Endothelial cell of umbilical vein (primary cell): ENCODE measurements around the gene COG5. TPM values are rescaled to one million over a fixed set of nuclear protein-coding genes. Genes with fewer than 3 reads are reported as not detected.

Experiments used
- BruUV-seq: library from RNA; stranded (reverse); fragments of 400-500 nt; replicated peaks from 2 replicates; lab custom pipeline; 2021; lab: Mats Ljungman, UMichigan
- CTCF ChIA-PET: fragments of 300-600, 350-600 bp; sonication (Branson Sonifier 250); formaldehyde crosslinking; loops from one replicate; lab custom pipeline; 2021; ENCODE audit warnings: antibody characterized with exemption, inconsistent platforms; lab: Charles Lee
- POLR2A ChIA-PET: fragments of 300-600, 350-600 bp; sonication (Branson Sonifier 250); formaldehyde crosslinking; loops from one replicate; lab custom pipeline; 2021; ENCODE audit warnings: antibody characterized with exemption, inconsistent platforms; lab: Charles Lee
- DNase-seq: peaks from one replicate; pipeline ENCODE4 v3.0.0-alpha.2; 2011; ENCODE audit warnings: low read depth, low spot score
- FAIRE-seq: peaks from 2 replicates; lab custom pipeline; 2011; peaks lifted over from hg19 to GRCh38; lab: Jason Lieb, UNC
- H2AFZ ChIP-seq: 2 replicates; pipeline ENCODE4 v1.6.0; 2012; ENCODE audit warnings: low read depth, low read length, control low read depth, inconsistent platforms
- H3K27ac ChIP-seq: 2 replicates; pipeline ENCODE4 v1.5.1; 2011; ENCODE audit warnings: low read depth, mild to moderate bottlenecking, control low read depth, low read length, moderate library complexity; ENCODE audit not compliant: insufficient read depth
- H3K27me3 ChIP-seq, 2 experiments: 2 replicates each; pipeline versions ENCODE4 v1.6.0 to v1.6.1; 2011; ENCODE audit warnings: low read length in 2 of 2, mixed read lengths in 1 of 2; ENCODE audit not compliant: control insufficient read depth in 2 of 2, insufficient read depth in 2 of 2
- H3K36me3 ChIP-seq, 2 experiments: 2 replicates in 1 of 2; 3 replicates in 1 of 2; pipeline ENCODE4 v1.5.1; 2011; ENCODE audit warnings: low read length in 2 of 2, mild to moderate bottlenecking in 1 of 2, moderate library complexity in 1 of 2; ENCODE audit not compliant: control insufficient read depth in 2 of 2, insufficient read depth in 2 of 2; ENCODE audit errors: extremely low read depth in 1 of 2
- H3K4me1 ChIP-seq: 3 replicates; pipeline ENCODE4 v1.5.1; 2011; ENCODE audit warnings: mild to moderate bottlenecking, low read length; ENCODE audit not compliant: control insufficient read depth, insufficient read depth; ENCODE audit errors: extremely low read depth
- H3K4me2 ChIP-seq: 2 replicates; pipeline ENCODE4 v1.6.1; 2011; ENCODE audit warnings: low read length, control low read depth, mixed read lengths; ENCODE audit not compliant: insufficient read depth
- H3K4me3 ChIP-seq, 3 experiments: fragments of 200-600 bp in 1 of 3; sonication (generic), shearing (Covaris generic) in 1 of 3; replicated peaks in 1 of 3; 2 replicates each; pipeline ENCODE4 v1.5.1; 2011 to 2016; ENCODE audit warnings: control low read depth in 3 of 3, low read length in 3 of 3, mild to moderate bottlenecking in 2 of 3, inconsistent platforms in 1 of 3, low read depth in 1 of 3, moderate library complexity in 1 of 3; ENCODE audit not compliant: insufficient read depth in 1 of 3
- H3K79me2 ChIP-seq: 2 replicates; pipeline ENCODE4 v1.6.0; 2012; ENCODE audit warnings: low read length, inconsistent platforms; ENCODE audit not compliant: control insufficient read depth, insufficient read depth
- H3K9ac ChIP-seq: replicated peaks from 2 replicates; pipeline ENCODE3; 2011; ENCODE audit warnings: low read length, control low read depth; ENCODE audit not compliant: insufficient read depth; ENCODE audit errors: extremely low read depth
- H3K9me1 ChIP-seq: replicated peaks from 3 replicates; pipeline ENCODE4 v1.6.0; 2011; ENCODE audit warnings: mild to moderate bottlenecking, low read length; ENCODE audit not compliant: control insufficient read depth, insufficient read depth; ENCODE audit errors: extremely low read depth
- H3K9me3 ChIP-seq: replicated peaks from 2 replicates; pipeline ENCODE4 v1.5.1; 2012; ENCODE audit warnings: low read length, inconsistent platforms; ENCODE audit not compliant: control insufficient read depth, insufficient read depth
- H4K20me1 ChIP-seq: replicated peaks from 2 replicates; pipeline ENCODE3; 2011; ENCODE audit warnings: mild to moderate bottlenecking, low read length; ENCODE audit not compliant: control insufficient read depth, insufficient read depth; ENCODE audit errors: extremely low read depth
- CTCF ChIP-seq, 2 donors: IDR thresholded peaks; 1 replicate in 1 of 2; 2 replicates in 1 of 2; pipeline ENCODE4 v1.5.1; 2011; ENCODE audit warnings: low read length in 2 of 2, mild to moderate bottlenecking in 2 of 2, moderate library complexity in 2 of 2, control low read depth in 1 of 2, inconsistent platforms in 1 of 2, low read depth in 1 of 2; ENCODE audit not compliant: insufficient read depth in 1 of 2; ENCODE audit errors: extremely low read depth in 1 of 2
- FOS ChIP-seq: IDR thresholded peaks from 2 replicates; pipeline ENCODE4 v1.6.1; 2011; ENCODE audit warnings: mild to moderate bottlenecking, low read length, moderate library complexity, borderline replicate concordance; ENCODE audit not compliant: insufficient read depth
- MAX ChIP-seq: IDR thresholded peaks from 2 replicates; pipeline ENCODE4 v1.6.1; 2011; ENCODE audit not compliant: insufficient read depth, insufficient read length
- MYC ChIP-seq: IDR thresholded peaks from one replicate; pipeline ENCODE4 v1.6.1; 2011; ENCODE audit warnings: mild to moderate bottlenecking, low read depth, low read length
- POLR2A ChIP-seq: IDR thresholded peaks from 2 replicates; pipeline ENCODE4 v1.6.1; 2012; ENCODE audit warnings: low read depth, mild to moderate bottlenecking, control low read depth, low read length
- POLR2AphosphoS5 ChIP-seq: IDR thresholded peaks from 2 replicates; pipeline ENCODE4 v1.6.1; 2012; ENCODE audit warnings: low read depth, mild to moderate bottlenecking, control low read depth, low read length, moderate library complexity; ENCODE audit not compliant: insufficient read depth
- dilution Hi-C: fragments of 300-500 bp; cut with MboI; formaldehyde crosslinking; loops from one replicate; pipeline ENCODE4 v1.15.0; 2019; ENCODE audit warnings: low sequenced_read_pairs; ENCODE audit not compliant: extremely low pct_ligation_motif_present
- intact Hi-C: fragments of 100-400 bp; cut with micrococcal nuclease; formaldehyde crosslinking; loops from one replicate; pipeline ENCODE4 v1.10.0; 2022
- polyA plus RNA-seq, 4 experiments: library from polyadenylated mRNA; depleted of rRNA in 3 of 4; stranded (reverse) in 3 of 4; unstranded in 1 of 4; fragments of >200 nt; gene quantifications; 2 replicates each; pipeline versions ENCODE4 v1.2.1 to v1.2.3, GENCODE V29; 2011 to 2012; ENCODE audit warnings: missing spikeins in 1 of 4
- total RNA-seq: library from RNA; stranded (reverse); gene quantifications from 2 replicates; pipeline ENCODE4 v1.2.3, GENCODE V29; 2021

The COG5 gene
- total and polyA plus RNA-seq, 2 donors (not counting 3 experiments of a cell fraction or from before 2014, with no cell fraction given): 18.8 to 45.3 TPM

- no peaks in the 10 kb centered on the region for H4K20me1 ChIP-seq
- DNase-seq: no peak
- ChIA-PET CTCF (no interaction called here), POLR2A (no interaction called here)
- H3K4me1 ChIP-seq: peaks cover 11% of the 10 kb centered on the region
- no peaks in the 10 kb centered on the region for H3K36me3 ChIP-seq
- no peaks in the 10 kb centered on the region for H3K27me3 ChIP-seq
- H3K9ac ChIP-seq: no peak overlapping the region
- intact Hi-C loops (no loop called here), dilution Hi-C loops (no loop called here)
- H3K79me2 ChIP-seq: no peaks in the 10 kb centered on the region
- no peaks in the 10 kb centered on the region for H3K9me3 ChIP-seq
- BruUV-seq: no TSS peak
- H3K9me1 ChIP-seq: no peaks in the 10 kb centered on the region
- H2AFZ ChIP-seq: no peak overlapping the region
- no peak for TF ChIP-seq POLR2AphosphoS5
- TF ChIP-seq MYC: no peak
- TF ChIP-seq CTCF (IDR thresholded peaks at IDR 0.05; ENCODE audit: extremely low read depth in 1 of 2, insufficient read depth in 1 of 2, low read depth in 1 of 2, low read length in 2 of 2): no peak
- TF ChIP-seq MAX: no peak
- TF ChIP-seq FOS: no peak
- TF ChIP-seq POLR2A: no peak
- no peak overlapping the region for H3K4me2 ChIP-seq
- no peak overlapping the region for H3K4me3 ChIP-seq
- no peak overlapping the region for H3K27ac ChIP-seq
- FAIRE-seq: no peak
These were observed 233.2 kb downstream of the COG5 start for GRCh38 chr7:107330478-107330877.
